MM.1S (cell line): Measurements from ENCODE around the gene SMAGP.

Source experiments
- EZH2 ChIP-seq: fragments of 300-600 bp; sonication (generic); optimal IDR thresholded peaks from 2 replicates; pipeline ENCODE3; 2017; ENCODE audit warnings: low read depth, mild to moderate bottlenecking, antibody characterized with exemption, low read length, mixed read lengths
- EZH2phosphoT487 ChIP-seq: fragments of 300-600 bp; sonication (generic); IDR thresholded peaks from 2 replicates; pipeline ENCODE4 v1.6.1; 2018; ENCODE audit warnings: antibody characterized with exemption, low read length

DNA sequence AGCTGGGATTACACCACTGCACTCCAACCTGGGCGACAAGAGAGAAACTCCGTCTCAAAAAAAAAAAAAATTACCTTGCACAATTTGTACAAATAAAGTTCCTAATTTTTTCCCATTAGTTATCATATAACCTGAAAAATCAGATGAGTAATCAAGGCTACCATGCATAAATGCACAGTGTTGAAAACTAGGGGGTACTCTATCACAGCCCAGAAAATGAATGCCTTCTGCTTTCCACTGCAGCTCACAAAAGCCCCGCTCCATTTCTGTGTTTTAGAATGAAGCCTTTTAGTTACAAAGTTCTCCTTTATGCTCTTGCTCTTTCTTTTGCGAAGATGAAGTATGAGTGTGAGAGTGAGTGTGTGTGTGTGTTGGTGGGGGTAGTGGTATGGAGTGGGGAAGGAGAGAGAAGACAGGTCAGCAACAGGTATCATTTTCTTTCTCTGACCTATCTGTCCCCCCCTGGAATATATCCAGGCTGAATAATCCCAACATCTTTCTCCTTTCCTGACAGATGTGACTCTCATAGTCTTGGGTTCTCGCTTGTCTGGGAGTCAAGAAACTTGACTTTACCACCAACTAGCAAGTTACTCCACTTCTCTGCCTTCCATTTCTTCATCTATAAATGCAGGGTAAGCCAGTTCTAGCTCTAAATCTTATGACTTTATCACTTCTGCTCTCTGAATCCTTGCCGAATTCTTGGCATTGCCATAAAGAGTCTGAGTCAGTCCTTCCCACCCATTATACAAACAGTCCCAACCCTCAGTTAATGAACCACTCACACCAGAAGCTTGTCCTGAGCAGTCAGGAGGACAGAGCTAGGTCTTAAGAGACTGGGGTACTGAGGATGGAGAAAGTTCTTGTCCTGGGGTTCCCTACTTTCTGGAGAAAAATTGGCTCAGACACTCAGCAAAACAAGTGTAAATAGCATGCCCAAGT, 37.7 kb upstream of the SMAGP start:
- no peak for TF ChIP-seq EZH2phosphoT487
- no peak for TF ChIP-seq EZH2
